ENCODE data around the gene SMAP2.

- TF ChIP-seq POLR2A (IDR thresholded peaks at IDR 0.05): no peak
- TF ChIP-seq CTCF (IDR thresholded peaks at IDR 0.05): no peak
- TF ChIP-seq POLR2AphosphoS5 (IDR thresholded peaks at IDR 0.05): no peak
Measured at GRCh38 chr1:40386796-40387195, 13.3 kb downstream of the SMAP2 start.
